SK-N-SH treated with all-trans-retinoic acid at 6 μM for 48 hours (cell line): ENCODE measurements around the gene IFI27L2.

Experiments used
- OSR1 ChIP-seq: fragments of 250-450 bp; sonication (Bioruptor Pico); IDR thresholded peaks from 2 replicates; pipeline ENCODE4 v1.8.0; 2022; ENCODE audit warnings: moderate library complexity, mild to moderate bottlenecking, inconsistent platforms
- ZC3H10 ChIP-seq: fragments of 250-450 bp; sonication (Bioruptor Pico); IDR thresholded peaks from 2 replicates; pipeline ENCODE4 v1.5.1; 2021; ENCODE audit warnings: mild to moderate bottlenecking, moderate library complexity
- ZFP30 ChIP-seq: fragments of 450-650 bp; formaldehyde crosslinking; IDR thresholded peaks from 2 replicates; pipeline ENCODE4 v1.5.0; 2022; ENCODE audit warnings: mild to moderate bottlenecking, moderate library complexity
- TF ChIP-seq, protein P1 (sequence below): fragments of 250-450 bp; sonication (Bioruptor Pico); IDR thresholded peaks from 2 replicates; pipeline ENCODE4 v1.5.1; 2020; ENCODE audit warnings: low read depth, mild to moderate bottlenecking, moderate library complexity
- TF ChIP-seq, protein P2 (sequence below): fragments of 250-450 bp; sonication (Bioruptor Pico); IDR thresholded peaks from 2 replicates; pipeline ENCODE4 v1.8.0; 2020; ENCODE audit warnings: mild to moderate bottlenecking, moderate library complexity, borderline replicate concordance

DNA sequence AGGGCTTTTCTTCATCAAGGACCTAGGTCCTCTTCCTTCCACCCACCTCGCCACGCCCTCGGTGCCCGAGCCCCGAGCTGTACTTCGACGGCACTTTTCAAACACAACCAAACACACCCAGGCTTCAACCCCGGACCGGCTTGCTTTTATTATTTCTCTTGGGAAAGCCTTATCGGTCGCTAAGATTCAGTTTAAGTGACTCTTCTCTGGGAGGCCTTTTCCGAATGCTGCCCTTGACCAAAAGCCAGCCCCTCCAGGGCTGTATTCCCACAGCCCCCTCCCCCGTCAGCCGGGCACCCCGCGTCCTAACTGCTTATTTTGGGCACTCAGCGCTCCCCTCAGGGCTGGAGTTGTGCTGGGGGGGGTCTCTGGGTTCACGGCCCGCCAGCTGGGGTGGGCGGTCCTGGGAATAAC lies 44.1 kb upstream of the IFI27L2 start:
- TF ChIP-seq ZC3H10 (CRISPR knock-in tag) (no peak), ZFP30 (no peak), OSR1 (CRISPR knock-in tag) (no peak)
- TF ChIP-seq, protein P1, sequence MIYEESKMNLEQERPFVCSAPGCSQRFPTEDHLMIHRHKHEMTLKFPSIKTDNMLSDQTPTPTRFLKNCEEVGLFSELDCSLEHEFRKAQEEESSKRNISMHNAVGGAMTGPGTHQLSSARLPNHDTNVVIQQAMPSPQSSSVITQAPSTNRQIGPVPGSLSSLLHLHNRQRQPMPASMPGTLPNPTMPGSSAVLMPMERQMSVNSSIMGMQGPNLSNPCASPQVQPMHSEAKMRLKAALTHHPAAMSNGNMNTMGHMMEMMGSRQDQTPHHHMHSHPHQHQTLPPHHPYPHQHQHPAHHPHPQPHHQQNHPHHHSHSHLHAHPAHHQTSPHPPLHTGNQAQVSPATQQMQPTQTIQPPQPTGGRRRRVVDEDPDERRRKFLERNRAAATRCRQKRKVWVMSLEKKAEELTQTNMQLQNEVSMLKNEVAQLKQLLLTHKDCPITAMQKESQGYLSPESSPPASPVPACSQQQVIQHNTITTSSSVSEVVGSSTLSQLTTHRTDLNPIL = no peak
- TF ChIP-seq, protein P2, sequence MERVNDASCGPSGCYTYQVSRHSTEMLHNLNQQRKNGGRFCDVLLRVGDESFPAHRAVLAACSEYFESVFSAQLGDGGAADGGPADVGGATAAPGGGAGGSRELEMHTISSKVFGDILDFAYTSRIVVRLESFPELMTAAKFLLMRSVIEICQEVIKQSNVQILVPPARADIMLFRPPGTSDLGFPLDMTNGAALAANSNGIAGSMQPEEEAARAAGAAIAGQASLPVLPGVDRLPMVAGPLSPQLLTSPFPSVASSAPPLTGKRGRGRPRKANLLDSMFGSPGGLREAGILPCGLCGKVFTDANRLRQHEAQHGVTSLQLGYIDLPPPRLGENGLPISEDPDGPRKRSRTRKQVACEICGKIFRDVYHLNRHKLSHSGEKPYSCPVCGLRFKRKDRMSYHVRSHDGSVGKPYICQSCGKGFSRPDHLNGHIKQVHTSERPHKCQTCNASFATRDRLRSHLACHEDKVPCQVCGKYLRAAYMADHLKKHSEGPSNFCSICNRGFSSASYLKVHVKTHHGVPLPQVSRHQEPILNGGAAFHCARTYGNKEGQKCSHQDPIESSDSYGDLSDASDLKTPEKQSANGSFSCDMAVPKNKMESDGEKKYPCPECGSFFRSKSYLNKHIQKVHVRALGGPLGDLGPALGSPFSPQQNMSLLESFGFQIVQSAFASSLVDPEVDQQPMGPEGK (CRISPR knock-in tag) = no peak
